ENCODE data around the gene ESRRG. TPM values are rescaled to one million over a fixed set of nuclear protein-coding genes. Genes with fewer than 3 reads are reported as not detected.

The ESRRG gene
- total and polyA plus RNA-seq, 2 donors (not counting 3 experiments of a cell fraction or from before 2014, with no cell fraction given), result not detected

DNA sequence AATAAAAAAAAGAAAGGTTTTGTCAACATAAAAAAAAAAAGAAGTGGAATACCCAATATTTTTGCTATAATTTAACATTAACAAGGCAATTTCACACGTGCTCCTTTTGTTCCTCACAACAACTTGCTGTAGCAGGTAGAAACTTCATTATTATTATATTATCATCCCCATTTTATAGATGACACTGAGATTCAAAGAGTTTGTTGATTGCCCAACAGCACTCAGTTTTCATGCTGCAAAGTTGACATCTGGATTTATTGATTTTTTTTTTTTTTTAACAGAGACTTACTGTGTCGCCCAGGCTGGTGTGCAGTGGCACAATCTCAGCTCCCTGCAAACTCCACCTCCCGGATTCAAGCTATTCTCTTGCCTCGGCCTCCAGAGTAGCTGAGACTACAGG lies 8.9 kb upstream of the ESRRG start:
- no peak for FAIRE-seq
- dilution Hi-C loops (cut with MboI; ENCODE audit: extremely low pct_ligation_motif_present, low sequenced_read_pairs), result no loop called here
- Histone ChIP-seq H3K9me1 (replicated peaks; ENCODE audit: control insufficient read depth, extremely low read depth, insufficient read depth, low read length) (no peaks in the 10 kb centered on the region), H3K4me3 (replicated peaks in 1 of 3; ENCODE audit: insufficient read depth in 1 of 3, low read depth in 1 of 3, low read length in 3 of 3) (no peak overlapping the region), H3K4me1 (ENCODE audit: control insufficient read depth, extremely low read depth, insufficient read depth, low read length) (no peaks in the 10 kb centered on the region), H3K4me2 (ENCODE audit: insufficient read depth, low read length) (no peak overlapping the region), H3K9me3 (replicated peaks; ENCODE audit: control insufficient read depth, insufficient read depth, low read length) (no peaks in the 10 kb centered on the region), H3K36me3 (ENCODE audit: control insufficient read depth in 2 of 2, extremely low read depth in 1 of 2, insufficient read depth in 2 of 2, low read length in 2 of 2) (no peaks in the 10 kb centered on the region), H4K20me1 (replicated peaks; ENCODE audit: control insufficient read depth, extremely low read depth, insufficient read depth, low read length) (no peaks in the 10 kb centered on the region), H3K27me3 (ENCODE audit: control insufficient read depth in 2 of 2, insufficient read depth in 2 of 2, low read length in 2 of 2) (no peaks in the 10 kb centered on the region), H3K79me2 (ENCODE audit: control insufficient read depth, insufficient read depth, low read length) (no peaks in the 10 kb centered on the region), H3K9ac (replicated peaks; ENCODE audit: extremely low read depth, insufficient read depth, low read length) (no peak overlapping the region), H3K27ac (ENCODE audit: insufficient read depth, low read depth, low read length) (no peak overlapping the region), H2AFZ (ENCODE audit: low read depth, low read length) (no peak overlapping the region)
- no peak for DNase-seq (ENCODE audit: low read depth, low spot score)
- BruUV-seq (replicated peaks), result no TSS peak
- intact Hi-C loops (cut with micrococcal nuclease), result no loop called here
- CTCF ChIA-PET, result no interaction called here
- TF ChIP-seq EZH2 (IDR thresholded peaks at IDR 0.05; ENCODE audit: borderline replicate concordance, low read depth, low read length, severe bottlenecking), result no peak
- TF ChIP-seq GATA2 (IDR thresholded peaks at IDR 0.05; ENCODE audit: insufficient read depth, insufficient read length, low read depth, low read length), result no peak
- POLR2A ChIA-PET, result no interaction called here

DNA sequence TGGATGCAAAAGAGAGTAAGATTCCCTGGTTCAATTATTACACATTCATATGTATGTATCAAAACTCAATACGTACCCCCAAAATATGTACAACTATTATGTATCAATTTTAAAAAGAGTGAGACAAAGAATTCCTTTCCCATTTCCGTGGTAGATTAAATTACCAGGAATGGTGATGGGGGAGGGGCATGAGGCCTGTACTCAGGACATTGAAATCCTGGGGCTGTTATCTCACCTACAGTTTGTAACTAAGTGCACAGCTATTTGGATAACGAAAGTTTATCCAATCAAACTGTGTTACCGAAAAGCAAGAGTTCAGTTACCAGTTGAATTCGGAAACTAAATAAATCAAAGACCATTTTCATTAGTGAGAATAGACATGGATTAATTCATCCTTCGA lies 8.3 kb upstream of the ESRRG start:
- Histone ChIP-seq H3K4me1 (ENCODE audit: control insufficient read depth, extremely low read depth, insufficient read depth, low read length) (no peaks in the 10 kb centered on the region), H3K36me3 (ENCODE audit: control insufficient read depth in 2 of 2, extremely low read depth in 1 of 2, insufficient read depth in 2 of 2, low read length in 2 of 2) (no peaks in the 10 kb centered on the region), H3K27me3 (ENCODE audit: control insufficient read depth in 2 of 2, insufficient read depth in 2 of 2, low read length in 2 of 2) (no peaks in the 10 kb centered on the region), H3K79me2 (ENCODE audit: control insufficient read depth, insufficient read depth, low read length) (no peaks in the 10 kb centered on the region), H3K9me1 (replicated peaks; ENCODE audit: control insufficient read depth, extremely low read depth, insufficient read depth, low read length) (no peaks in the 10 kb centered on the region), H3K9me3 (replicated peaks; ENCODE audit: control insufficient read depth, insufficient read depth, low read length) (no peaks in the 10 kb centered on the region), H3K4me2 (ENCODE audit: insufficient read depth, low read length) (no peak overlapping the region), H3K9ac (replicated peaks; ENCODE audit: extremely low read depth, insufficient read depth, low read length) (no peak overlapping the region), H2AFZ (ENCODE audit: low read depth, low read length) (no peak overlapping the region), H4K20me1 (replicated peaks; ENCODE audit: control insufficient read depth, extremely low read depth, insufficient read depth, low read length) (no peaks in the 10 kb centered on the region), H3K27ac (ENCODE audit: insufficient read depth, low read depth, low read length) (no peak overlapping the region), H3K4me3 (replicated peaks in 1 of 3; ENCODE audit: insufficient read depth in 1 of 3, low read depth in 1 of 3, low read length in 3 of 3) (no peak overlapping the region)
- DNase-seq (ENCODE audit: low read depth, low spot score), result no peak
- intact Hi-C loops (cut with micrococcal nuclease), result no loop called here
- ChIA-PET POLR2A (no interaction called here), CTCF (no interaction called here)
- dilution Hi-C loops (cut with MboI; ENCODE audit: extremely low pct_ligation_motif_present, low sequenced_read_pairs), result no loop called here
- BruUV-seq (replicated peaks), result no TSS peak
- TF ChIP-seq EZH2 (IDR thresholded peaks at IDR 0.05; ENCODE audit: borderline replicate concordance, low read depth, low read length, severe bottlenecking), result no peak
- TF ChIP-seq POLR2AphosphoS5 (IDR thresholded peaks at IDR 0.05; ENCODE audit: insufficient read depth, low read depth, low read length), result no peak
- TF ChIP-seq, protein P1, sequence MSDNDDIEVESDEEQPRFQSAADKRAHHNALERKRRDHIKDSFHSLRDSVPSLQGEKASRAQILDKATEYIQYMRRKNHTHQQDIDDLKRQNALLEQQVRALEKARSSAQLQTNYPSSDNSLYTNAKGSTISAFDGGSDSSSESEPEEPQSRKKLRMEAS (IDR thresholded peaks at IDR 0.05; ENCODE audit: insufficient read depth, insufficient read length), result no peak
- no peak for TF ChIP-seq FOS (IDR thresholded peaks at IDR 0.05; ENCODE audit: borderline replicate concordance, insufficient read depth, low read length)
- no peak for TF ChIP-seq MYC (IDR thresholded peaks at IDR 0.05; ENCODE audit: low read depth, low read length)
- TF ChIP-seq POLR2A (IDR thresholded peaks at IDR 0.05; ENCODE audit: low read depth, low read length), result no peak
- TF ChIP-seq, protein P2, sequence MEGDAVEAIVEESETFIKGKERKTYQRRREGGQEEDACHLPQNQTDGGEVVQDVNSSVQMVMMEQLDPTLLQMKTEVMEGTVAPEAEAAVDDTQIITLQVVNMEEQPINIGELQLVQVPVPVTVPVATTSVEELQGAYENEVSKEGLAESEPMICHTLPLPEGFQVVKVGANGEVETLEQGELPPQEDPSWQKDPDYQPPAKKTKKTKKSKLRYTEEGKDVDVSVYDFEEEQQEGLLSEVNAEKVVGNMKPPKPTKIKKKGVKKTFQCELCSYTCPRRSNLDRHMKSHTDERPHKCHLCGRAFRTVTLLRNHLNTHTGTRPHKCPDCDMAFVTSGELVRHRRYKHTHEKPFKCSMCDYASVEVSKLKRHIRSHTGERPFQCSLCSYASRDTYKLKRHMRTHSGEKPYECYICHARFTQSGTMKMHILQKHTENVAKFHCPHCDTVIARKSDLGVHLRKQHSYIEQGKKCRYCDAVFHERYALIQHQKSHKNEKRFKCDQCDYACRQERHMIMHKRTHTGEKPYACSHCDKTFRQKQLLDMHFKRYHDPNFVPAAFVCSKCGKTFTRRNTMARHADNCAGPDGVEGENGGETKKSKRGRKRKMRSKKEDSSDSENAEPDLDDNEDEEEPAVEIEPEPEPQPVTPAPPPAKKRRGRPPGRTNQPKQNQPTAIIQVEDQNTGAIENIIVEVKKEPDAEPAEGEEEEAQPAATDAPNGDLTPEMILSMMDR (IDR thresholded peaks at IDR 0.05; ENCODE audit: extremely low read depth in 1 of 2, insufficient read depth in 1 of 2, low read depth in 1 of 2, low read length in 2 of 2), result no peak
- TF ChIP-seq GATA2 (IDR thresholded peaks at IDR 0.05; ENCODE audit: insufficient read depth, insufficient read length, low read depth, low read length), result no peak
- no peak for TF ChIP-seq JUN (IDR thresholded peaks at IDR 0.05; ENCODE audit: borderline replicate concordance, insufficient read depth, insufficient read length, low read depth)
- no peak for FAIRE-seq
